ENCODE results near the gene TNS3.

TNS3 gene

GRCh38 chr7:47430422-47430821 lies 151.5 kb downstream of the TNS3 start:
- no peak for DNase-seq (ENCODE audit: low read depth, low spot score)

- DNase-seq (ENCODE audit: low read depth, low spot score) = no peak
Measured at GRCh38 chr7:47428768-47429472, 153.0 kb downstream of the TNS3 start.

- DNase-seq (ENCODE audit: low read depth, low spot score) = no peak
Measured at GRCh38 chr7:47428052-47428767, 153.7 kb downstream of the TNS3 start.

GRCh38 chr7:47427051-47427643 lies 154.8 kb downstream of the TNS3 start:
- DNase-seq (ENCODE audit: low read depth, low spot score) = no peak

GRCh38 chr7:47424523-47424922 lies 157.4 kb downstream of the TNS3 start:
- DNase-seq (ENCODE audit: low read depth, low spot score) = no peak

GRCh38 chr7:47423196-47423595 lies 158.7 kb downstream of the TNS3 start:
- no peak for DNase-seq (ENCODE audit: low read depth, low spot score)

GRCh38 chr7:47422611-47423010 lies 159.3 kb downstream of the TNS3 start:
- DNase-seq (ENCODE audit: low read depth, low spot score) = no peak

GRCh38 chr7:47421456-47421855 lies 160.5 kb downstream of the TNS3 start:
- no peak for DNase-seq (ENCODE audit: low read depth, low spot score)

GRCh38 chr7:47420122-47420780 lies 161.7 kb downstream of the TNS3 start:
- DNase-seq (ENCODE audit: low read depth, low spot score) = no peak

- no peak for DNase-seq (ENCODE audit: low read depth, low spot score)
Measured at GRCh38 chr7:47419471-47419870, 162.4 kb downstream of the TNS3 start.

GRCh38 chr7:47418601-47419309 lies 163.2 kb downstream of the TNS3 start:
- no peak for DNase-seq (ENCODE audit: low read depth, low spot score)

- no peak for DNase-seq (ENCODE audit: low read depth, low spot score)
Measured at GRCh38 chr7:47416492-47417480, 165.1 kb downstream of the TNS3 start.

- DNase-seq (ENCODE audit: low read depth, low spot score) = no peak
Measured at GRCh38 chr7:47415318-47416212, 166.3 kb downstream of the TNS3 start.

GRCh38 chr7:47414342-47415317 lies 167.3 kb downstream of the TNS3 start:
- no peak for DNase-seq (ENCODE audit: low read depth, low spot score)

GRCh38 chr7:47413526-47414341 lies 168.2 kb downstream of the TNS3 start:
- DNase-seq (ENCODE audit: low read depth, low spot score) = no peak

GRCh38 chr7:47411901-47412300 lies 170.0 kb downstream of the TNS3 start:
- no peak for DNase-seq (ENCODE audit: low read depth, low spot score)

GRCh38 chr7:47411281-47411869 lies 170.5 kb downstream of the TNS3 start:
- no peak for DNase-seq (ENCODE audit: low read depth, low spot score)

Data from ELF-1 (cell line).